Measurements from ENCODE around the gene FOXL3.
"Not testable (repeated sequence)": the region's sequence is repeated elsewhere in the genome, so short reads cannot be mapped to it uniquely, and the experiment has no call there.

Gene FOXL3

GRCh38 chr7:289756-290553, at the start of gene FOXL3:
Gene FOXL3 (plus strand): TSS chr7:290170. CDS start chr7:290170, 0 bp downstream.
- DNase-seq, result no peak

DNA sequence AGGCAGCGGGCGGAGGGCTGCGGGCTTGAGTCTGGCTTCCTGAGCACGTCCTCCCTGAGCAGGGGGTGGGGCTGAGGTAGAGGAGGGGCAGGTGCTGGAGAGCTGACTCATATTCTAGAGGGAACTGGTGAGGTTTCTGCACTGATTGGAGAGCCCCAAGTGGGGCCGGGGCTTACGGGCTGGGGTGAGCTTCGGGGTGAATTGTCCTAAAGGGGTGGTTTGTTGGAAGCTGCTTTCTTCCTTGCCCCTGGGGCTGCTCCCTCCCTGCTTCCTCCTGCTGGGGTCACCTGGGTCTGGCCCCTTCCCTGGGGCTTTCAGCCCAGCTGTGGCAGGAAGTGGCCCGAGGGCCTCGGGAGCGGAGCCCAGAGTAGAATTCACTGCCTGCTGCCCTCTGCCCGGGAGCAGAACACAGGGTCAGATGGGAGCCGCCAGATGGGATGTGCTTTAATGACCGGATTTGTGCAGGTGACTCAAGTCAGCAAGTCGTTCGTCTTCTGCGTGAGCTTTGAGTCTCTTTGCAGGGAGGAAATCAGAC, 49.0 kb upstream of the FOXL3 start:
- no peak for DNase-seq

DNA sequence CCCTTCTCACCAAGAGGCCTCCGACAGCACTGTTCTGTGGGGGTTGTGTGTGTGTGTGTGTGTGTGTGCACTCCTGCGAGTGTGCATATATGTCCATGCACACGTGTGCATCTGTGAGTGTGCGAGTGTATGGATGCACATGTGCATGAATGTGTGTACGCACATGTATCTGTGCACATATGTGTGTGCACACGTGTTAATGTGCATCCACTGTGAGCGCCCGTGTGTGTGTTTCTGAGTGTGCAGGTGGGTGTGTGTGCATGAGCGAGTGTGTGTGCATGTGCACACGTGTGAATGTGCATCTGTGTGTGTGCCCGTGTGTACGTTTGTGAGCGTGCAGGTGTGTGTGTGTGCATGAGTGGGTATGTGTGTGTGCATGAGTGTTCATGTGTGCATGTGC, 48.5 kb upstream of the FOXL3 start:
- DNase-seq, result no peak

DNA sequence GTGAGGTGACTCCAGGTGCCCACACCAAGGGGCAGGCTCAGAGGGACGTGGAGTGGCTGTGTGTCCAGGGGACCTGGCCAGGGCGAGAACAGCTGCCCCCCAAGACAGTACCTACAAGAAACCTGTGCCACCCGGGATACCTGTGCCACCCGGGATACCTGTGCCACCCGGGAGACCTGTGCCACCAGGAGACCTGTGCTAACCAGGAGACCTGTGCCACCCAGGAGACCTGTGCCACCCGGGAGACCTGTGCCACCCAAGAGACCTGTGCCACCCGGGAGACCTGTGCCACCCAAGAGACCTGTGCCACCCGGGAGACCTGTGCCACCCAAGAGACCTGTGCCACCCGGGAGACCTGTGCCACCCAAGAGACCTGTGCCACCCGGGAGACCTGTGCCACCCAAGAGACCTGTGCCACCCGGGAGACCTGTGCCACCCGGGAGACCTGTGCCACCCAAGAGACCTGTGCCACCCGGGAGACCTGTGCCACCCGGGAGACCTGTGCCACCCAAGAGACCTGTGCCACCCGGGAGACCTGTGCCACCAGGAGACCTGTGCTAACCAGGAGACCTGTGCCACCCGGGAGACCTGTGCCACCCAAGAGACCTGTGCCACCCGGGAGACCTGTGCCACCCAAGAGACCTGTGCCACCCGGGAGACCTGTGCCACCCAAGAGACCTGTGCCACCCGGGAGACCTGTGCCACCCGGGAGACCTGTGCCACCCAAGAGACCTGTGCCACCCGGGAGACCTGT, 47.0 kb upstream of the FOXL3 start:
- not testable (repeated sequence) for DNase-seq

DNA sequence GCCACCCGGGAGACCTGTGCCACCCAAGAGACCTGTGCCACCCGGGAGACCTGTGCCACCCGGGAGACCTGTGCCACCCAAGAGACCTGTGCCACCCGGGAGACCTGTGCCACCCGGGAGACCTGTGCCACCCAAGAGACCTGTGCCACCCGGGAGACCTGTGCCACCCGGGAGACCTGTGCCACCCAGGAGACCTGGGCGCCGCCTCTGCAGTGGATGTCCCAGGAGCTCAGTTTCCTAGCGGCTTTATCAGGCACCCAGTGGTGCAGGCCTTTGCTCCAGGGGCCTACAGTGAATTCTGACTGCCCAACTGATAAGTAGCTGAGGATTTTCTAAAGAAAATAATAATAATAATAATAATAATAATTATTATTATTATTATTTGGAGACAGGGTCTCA, 46.4 kb upstream of the FOXL3 start:
- not testable (repeated sequence) for DNase-seq

DNA sequence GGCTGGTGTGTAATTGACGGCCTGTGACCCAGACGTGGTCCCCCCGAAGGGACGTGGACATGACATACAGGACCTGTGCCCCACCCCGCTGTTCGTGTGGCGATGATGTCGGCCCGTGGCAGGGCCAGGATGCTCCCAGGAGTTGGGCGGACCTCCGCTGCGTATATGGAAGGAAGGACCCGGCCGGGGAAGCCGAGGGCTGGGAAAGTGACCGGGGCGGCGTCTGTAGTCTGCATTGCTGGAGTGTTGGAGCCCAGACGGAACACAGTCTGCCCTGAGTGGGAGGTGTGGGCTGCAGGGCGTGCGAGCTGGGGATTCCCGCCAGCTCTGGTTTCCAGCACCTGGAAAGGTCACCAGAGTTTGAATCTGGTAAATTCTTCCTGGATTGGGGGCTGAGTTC, 45.0 kb upstream of the FOXL3 start:
- no peak for DNase-seq

GRCh38 chr7:245574-246295, 44.2 kb upstream of the FOXL3 start:
- no peak for DNase-seq

DNA sequence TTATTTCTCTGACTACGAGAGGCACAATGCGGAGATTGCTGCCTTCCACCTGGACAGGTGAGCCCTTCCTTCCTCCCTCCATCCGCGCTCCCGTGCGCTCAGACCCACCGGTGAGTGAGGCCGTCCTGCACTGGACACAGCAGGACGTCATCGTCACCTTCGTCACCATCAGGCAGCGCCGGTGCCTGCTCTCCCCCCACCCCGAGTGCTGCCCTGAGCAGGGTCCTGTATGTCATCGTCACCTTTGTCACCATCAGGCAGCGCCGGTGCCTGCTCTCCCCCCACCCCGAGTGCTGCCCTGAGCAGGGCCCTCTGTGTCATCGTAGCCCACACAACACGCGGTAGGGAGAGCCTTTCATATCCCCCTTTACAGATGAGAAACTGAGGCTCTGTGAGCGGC, 43.5 kb upstream of the FOXL3 start:
- no peak for DNase-seq

GRCh38 chr7:247181-247580, 42.8 kb upstream of the FOXL3 start:
- no peak for DNase-seq

DNA sequence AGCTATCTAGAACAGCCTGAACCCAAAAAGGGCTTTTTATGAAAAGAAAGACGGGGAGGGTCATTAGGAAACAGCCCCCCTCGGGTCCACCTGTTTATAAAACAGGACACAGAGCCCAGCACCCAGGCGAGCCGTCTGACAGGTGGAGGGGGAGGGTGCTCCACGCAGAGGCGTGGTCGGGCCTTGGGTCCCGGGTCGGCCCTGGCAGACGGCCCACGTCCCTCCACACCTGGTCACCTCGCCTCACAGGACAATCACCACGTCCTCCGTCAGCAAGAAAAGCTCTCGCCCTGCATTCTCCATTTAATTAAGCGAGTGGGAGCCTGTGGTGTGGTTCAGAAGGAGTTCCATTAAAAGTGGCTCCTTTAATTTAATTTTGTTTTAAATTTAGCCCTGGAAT, 42.3 kb upstream of the FOXL3 start:
- DNase-seq, result no peak

DNA sequence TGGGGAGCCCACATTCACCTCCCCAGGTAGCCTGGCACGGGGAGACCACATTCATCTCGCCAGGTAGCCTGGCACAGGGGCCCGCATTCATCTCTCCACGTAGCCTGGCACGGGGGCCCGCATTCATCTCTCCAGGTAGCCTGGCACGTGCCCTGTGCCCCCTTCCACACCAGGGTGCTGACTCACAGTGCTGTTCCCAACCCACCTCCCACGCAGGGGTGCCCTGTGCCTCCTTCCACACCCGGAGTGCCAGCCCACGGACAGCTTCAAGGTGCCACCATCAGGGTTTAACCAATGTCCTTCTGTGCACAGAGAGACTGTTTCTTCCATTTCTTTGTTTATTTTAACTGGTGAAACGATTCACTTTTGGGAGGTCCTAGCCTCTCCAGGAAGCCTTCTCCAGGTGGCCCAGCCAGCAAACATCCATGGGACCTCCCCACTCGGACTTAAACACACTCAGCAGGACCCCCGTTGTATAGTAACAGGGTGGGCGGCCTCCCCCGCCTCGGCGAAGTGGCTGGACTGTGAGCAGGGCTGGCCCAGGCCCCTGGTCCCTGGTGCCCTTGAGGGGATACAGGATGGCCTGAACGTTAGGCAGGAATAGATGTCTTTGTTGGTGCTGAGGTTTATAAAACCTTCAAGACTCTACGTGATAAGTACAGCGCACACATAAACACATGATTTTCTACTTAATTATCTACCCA, 41.1 kb upstream of the FOXL3 start:
- DNase-seq, result no peak

DNA sequence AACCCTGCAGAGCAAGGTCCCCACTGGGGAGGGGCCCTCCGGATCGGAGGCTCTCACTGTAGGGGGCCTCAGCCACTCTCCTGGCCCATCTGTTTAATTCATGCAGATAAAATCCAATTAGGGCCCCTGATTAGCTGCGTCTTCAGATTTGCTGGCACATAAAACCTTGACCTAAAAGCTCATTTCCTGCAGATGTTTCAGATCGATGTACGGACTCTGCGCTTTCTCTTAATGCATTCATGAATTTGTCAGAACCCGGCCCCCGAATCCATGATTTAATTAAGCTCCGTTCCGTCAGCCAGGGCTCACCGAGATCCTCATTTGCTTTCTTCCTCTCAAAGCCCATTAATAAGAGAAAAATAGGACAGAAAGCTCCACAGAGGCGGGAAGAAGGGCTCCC, 40.0 kb upstream of the FOXL3 start:
- DNase-seq, result no peak

DNA sequence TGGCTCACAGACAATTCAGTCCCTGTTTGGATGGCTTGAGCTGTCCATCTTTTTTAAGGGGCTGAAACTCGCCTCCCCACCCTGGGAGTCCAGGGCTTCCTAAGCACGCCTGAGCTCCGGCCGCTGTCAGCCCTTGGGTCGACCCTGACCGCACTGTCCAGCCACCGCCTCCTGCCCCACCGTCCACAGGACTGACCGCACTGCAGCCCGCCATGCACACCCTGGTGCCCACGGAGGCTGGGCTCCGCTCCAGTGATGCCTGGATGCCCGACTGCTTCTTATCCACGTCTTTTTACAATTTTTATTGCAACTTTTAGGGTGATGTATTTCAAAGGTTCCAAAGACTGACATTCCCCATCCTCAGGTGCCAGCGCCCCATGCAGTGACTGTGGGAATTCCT, 39.4 kb upstream of the FOXL3 start:
- no peak for DNase-seq

- no peak for DNase-seq
Measured at GRCh38 chr7:251005-251404, 39.0 kb upstream of the FOXL3 start.

GRCh38 chr7:251446-252175, 38.4 kb upstream of the FOXL3 start:
- DNase-seq, result no peak

DNA sequence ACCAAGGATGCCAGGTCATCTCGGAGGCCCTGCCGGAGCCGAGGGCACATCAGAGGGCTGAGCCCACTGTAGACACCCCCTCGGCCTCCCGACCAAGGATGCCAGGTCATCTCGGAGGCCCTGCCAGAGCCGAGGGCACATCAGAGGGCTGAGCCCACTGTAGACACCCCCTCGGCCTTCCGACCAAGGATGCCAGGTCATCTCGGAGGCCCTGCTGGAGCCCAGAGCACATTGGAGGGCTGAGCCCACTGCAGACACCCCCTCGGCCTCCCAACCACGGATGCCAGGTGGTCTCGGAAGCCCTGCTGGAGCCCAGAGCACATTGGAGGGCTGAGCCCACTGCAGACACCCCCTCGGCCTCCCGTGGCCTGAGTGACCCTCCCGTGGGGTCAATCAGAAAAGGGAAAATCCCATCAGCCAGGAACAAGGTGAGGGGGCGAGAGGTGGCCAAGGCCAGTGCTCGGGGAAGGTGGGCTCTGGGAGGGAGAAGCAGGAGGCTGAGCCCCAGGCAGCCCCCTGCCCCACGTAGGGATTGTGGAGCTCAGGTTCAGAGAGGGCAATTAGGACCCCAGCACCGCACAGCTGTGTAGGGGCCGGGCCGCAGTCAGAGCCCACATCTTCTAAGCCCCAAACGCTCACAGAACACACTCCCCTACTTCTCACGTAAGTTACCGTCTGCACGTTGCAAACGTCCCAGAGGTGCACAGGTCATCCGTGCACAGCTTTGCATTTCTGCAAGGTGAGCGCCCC, 37.6 kb upstream of the FOXL3 start:
- no peak for DNase-seq

GRCh38 chr7:252981-253380, 37.0 kb upstream of the FOXL3 start:
- no peak for DNase-seq

DNA sequence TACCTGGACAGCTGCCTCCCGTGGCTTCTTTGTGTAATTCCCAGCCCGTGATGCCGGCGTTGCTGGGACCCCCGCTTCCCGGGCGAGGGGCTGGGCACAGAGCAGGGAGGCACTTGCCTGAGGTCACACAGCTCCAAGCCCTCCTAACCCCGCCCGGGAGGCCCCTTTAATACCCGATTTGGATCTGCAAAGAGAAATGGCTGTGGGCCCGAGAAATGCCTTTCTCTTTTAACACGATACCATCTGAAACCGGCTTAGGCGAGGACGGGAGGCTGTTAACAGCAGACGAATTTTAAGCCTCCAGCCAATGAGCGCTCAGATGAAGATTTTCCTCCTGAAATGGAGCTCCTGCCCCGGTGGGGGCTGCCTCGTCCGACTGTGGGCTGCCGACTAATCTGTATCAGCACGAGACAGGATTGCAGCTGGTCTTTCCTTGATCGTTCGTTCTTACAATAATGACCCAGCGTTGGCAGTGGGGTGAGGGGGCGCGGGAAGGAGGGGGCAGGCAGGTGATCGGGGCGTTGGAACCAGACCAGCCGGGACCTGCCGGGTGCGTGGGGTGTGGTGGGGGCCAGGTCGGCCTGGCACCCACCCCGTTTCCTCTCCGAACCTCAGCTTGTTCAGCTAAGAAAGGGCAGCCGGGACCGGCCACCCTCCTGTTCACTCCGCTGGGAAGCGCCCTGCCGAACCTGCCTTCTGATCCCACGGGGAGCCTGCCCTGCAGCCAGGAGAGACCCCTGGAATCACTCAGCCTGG, 36.2 kb upstream of the FOXL3 start:
- DNase-seq, result no peak

DNA sequence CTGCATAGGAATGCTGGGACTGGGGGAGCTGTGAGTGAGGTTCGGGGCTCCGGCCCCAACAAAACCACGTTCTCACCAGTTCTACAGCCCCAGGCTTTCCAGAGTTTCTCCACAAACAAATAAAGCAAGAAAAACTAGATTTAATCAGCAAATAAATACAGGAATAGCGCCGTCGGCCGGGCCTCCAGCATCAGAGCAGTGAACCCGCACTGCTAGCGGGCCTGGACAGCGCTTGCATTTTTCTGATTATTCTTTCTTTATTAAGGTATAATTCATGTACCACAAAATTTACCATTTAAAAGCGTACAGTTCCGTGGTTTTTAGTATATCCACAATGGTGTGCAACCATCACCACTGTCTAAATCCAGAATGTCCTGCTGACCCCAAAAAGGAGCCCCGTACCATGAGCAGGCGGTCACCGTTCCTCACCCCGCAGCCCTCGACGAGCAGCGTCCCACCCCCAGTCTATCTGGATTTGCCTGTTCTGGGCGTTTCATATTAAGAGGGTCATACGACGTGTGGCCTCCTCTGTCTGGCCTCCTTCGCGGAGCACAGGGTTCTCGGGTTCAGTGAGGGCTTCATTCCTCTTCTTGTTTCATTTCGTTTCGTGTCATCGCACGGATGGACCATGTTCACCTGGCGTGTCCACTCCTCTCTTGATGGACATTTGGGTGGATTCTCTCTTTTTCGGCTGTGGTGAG, 35.5 kb upstream of the FOXL3 start:
- DNase-seq, result no peak

DNA sequence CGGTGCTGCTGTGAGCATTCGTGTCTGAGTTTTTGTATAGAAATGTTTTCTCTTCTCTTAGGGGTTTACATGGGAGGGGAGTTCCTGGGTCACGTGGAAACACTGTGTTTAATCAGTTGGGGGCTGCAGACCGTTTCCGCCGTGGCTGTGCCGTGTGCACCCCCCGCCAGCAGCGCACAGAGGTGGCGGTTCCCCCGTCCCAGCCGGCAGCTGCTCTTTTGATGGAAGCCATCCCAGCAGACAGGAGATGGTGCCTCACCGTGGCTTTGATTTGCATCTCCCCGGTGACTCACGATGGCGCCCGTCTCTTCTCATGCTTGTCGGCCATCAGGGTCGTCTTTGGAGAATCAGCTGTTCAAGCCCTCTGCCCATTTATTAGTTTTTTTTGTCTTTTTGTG, 34.9 kb upstream of the FOXL3 start:
- no peak for DNase-seq

Data from NCI-H1694 treated with DMSO at 0.1 percent for 48 hours (cell line).